Stimulated activated CD8-positive, alpha-beta memory T cell treated with anti-CD3 and anti-CD28 coated beads, Interleukin-7, amount 100 ng/mL, for 4 hours (primary cell): Measurements from ENCODE around the gene ANKRD11.
A peak's percentile ranks its signal among the peaks of the same experiment; 100 is the strongest.
"Not testable (repeated sequence)": the region's sequence is repeated elsewhere in the genome, so short reads cannot be mapped to it uniquely, and the experiment has no call there.

Source experiments
- DNase-seq, 2 donors: peaks; one replicate each; pipeline ENCODE4 v3.0.0-alpha.2; 2020; ENCODE audit warnings: low read depth in 2 of 2

The ANKRD11 gene

DNA sequence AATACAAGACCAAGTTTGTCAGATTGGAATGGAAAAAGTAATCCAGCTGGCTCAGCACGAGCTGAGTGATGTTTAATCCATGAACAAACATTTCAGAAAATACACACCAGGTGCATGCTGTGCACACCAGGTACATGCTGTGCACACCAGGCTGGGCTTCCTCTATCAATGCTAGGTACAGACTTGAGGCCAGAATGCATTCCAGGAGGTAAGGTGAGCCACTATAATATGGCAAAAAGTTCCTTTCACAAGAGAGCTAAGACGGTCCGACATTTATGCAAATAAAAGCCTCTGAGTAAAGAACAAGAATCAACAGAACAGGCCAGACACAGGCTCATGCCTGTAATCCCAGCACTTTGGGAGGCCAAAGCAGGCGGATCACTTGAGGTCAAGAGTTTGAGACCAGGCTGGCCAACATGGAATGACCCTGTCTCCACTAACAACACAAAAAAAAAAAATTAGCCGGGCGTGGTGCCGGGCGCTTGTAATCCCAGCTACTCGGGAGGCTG lies 144.7 kb downstream of the ANKRD11 start:
- DNase-seq: no peak

DNA sequence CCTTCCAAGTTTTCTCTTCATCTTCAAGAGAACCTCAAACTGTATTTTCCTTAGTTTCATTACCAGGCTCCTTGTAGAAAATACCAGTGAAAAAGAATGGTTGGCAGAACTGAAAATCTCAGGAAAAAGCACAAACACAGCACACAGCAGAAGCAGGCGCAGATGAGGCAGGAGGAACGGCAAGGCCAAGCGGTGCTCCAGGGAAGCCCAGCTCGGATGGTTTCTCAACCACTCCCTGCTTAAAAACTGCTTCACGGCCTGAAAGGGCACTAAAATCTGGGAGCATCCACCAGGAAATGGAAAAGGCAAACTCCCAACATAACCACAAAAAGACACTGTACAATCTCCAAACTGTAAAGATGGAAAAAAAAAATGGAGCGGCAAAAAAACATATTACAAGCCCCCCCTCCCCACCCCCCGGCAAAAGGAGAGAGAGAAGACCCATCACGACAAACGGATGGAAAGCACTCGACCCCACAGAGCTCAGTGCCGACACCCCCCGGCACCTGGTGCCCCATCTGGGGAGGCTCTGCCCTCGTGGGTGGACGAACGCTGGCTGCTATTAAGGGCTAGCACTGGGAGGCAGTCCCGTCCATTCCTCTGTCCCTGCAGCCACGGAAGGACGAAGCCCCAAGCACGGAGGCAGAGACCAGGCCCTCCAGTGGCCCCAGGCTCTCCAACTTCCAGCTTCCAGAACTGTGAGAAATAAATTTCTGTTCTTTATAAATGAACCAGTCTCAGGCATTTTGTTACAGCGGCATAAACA lies 145.3 kb downstream of the ANKRD11 start:
- no peak for DNase-seq

GRCh38 chr16:89344458-89344834 lies 145.9 kb downstream of the ANKRD11 start:
- DNase-seq: no peak

DNA sequence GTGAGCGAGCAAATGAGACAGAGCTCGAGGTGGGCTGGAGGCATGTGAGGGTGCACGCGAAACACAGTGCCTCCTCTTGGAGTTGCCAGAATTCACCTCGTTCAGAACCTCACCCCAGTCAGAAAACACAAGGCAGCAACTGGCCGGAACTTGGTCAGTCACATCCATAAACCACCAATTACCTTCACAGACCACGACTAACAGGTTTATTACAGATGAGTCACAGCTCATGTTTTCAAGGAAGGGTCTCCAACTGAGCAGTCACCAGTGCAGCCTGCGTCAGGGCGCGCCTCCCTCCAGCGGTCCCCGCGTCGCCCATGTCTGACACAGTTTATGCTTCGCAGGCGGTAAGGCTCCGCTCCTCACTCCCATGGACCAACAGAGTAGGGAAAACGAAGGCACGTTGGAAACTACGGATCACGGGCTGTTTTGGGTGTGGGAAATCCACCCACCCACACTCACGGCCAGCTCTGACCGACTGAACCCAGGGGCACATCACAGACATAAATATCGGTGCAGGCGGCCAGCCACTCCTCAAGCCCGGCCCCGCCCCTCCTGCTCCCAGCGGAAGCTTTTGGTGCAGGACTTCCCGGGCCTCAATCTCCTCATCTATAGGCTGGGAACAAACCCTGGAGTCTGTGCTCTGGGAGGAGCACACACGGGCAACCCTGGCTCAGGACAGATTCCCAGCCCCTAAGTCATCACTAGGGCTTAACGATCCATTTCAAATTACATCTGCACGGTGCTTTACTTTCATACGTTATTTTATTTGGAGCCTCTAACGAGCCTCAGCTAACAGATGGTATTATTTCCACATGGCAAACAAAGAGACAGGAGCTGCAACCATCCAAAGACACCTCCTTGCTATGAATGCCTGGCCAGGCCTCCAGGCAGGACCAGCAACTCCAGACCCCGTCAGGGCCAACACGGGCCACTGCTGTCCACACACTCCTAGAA lies 146.6 kb downstream of the ANKRD11 start:
- no peak for DNase-seq

- DNase-seq: peak in 1 of 2 donors; percentile 20
These were observed 148.4 kb downstream of the ANKRD11 start for GRCh38 chr16:89341697-89342694.

DNA sequence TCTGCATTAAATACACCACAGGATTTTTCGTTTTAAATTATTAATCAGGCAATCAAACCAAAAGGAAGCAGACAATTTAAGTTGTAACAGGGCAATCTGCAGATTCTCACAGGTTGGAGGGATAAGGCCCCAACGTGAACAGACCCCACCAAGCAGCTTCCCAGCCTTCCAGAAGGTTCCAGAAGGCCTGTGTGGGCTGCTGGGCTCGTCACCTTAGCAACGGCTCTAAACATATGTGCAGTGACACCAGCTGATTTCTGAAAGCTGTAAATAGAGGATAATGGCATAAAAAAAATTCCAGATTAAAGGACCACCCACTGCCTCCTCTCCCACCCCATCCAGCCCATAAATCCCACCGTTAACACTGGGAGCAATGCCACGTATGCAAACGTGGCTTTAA lies 149.1 kb downstream of the ANKRD11 start:
- no peak for DNase-seq

DNA sequence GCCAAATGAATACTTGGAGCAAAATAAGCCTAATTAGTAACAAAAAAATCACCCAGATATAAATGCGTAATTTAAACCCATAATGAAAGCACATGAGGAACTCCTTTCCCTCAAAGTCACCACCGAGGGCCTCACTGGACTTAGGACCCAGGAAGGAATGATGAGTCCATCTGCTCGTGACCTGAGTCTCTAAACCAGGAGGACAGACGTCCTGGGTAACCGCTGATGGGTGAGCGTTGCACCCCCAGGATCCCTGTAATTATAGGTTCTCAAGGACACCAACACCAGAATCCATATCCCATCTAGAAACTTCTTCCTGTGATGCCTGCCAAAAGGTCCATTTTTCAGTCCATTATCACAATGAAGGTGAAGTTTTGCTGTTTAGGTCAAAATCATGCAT lies 151.5 kb downstream of the ANKRD11 start:
- no peak for DNase-seq

DNA sequence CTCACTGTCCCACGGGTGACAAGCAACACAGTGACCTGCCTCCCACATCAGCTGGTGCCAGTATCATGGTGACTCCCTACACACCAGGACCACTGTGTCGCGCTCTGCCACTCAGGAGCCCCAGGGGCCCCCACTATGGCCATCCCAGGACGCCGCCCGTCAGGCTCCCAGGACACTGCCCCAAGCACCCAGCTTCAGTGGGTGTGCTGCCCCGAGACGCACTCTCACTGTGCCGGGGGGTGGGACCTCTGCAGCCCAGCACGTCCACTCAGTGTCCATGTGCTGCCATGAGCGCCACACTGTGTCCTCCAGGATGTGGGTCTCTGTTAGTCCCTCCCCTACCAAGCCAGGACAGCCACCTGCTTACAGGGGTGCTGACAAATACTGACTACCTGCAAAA lies 152.4 kb downstream of the ANKRD11 start:
- DNase-seq: no peak

DNA sequence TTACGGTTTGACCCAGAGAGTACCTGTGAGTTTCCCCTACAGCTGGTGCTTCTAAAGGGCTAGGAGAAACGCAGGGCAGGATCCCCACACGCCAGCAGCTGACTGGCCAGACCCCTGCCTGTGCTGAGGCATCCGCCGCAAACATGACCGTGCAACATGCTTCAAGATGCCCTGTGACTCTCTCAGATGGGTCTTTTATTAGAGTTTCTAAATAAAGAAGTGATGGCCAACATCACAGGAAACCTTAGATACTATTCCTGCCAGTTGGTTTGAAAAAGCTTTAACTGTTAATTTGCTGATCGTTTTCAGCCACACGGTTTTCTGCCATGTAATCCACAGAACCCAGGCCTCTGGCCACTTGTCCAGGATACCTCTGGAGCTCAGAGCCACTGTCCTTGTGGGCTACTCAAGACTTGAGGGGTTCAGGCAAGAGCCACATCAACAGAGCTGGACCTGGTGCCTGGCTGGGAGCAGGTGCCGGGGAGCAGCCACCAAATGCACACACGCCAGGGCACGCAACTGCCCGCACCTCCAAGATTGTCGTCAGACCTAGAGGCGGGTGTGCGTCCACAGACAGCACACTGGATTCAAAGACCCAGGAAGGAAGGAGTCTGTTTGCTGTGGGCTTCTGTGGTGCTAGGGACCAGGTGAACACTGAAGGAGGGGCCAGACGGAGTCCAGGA lies 154.4 kb downstream of the ANKRD11 start:
- DNase-seq: no peak

DNA sequence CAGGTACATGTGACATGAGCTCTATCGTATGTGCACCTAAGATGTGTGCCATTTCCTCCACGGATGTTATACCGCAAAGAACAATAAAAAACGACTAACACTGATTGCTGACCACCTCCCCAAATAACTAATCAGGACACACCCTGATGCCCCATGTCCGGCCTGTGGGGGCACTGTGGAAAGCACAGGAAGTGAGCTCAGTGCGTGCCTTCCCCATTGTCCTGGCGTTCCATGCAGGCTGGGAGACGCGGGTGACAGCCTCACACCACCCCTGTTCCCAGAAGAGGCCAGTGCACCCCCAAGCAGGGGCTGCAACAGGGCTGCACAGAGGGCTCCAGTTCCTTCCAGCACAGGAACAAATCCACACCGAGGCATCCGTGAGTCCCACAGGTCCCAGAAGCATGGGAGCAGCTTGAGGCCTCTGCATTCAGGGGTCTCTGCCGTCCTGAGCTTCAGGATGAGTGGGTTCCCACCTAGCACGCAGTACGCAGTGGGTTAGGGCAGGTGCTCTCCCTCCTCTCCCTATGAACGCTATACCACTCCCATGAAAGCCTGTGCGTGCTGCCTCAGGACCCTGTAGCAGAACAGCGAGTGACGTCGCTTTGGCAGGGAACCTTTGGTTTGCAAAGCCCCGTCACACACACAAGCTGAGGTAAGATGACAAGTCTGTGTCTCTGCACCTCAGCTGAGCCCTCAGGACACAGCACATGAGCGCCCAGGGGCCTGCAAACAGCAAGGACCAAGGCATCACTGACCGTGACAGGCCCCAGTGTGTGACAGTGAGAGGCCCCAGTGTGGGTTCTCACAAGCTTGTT lies 155.2 kb downstream of the ANKRD11 start:
- no peak for DNase-seq

DNA sequence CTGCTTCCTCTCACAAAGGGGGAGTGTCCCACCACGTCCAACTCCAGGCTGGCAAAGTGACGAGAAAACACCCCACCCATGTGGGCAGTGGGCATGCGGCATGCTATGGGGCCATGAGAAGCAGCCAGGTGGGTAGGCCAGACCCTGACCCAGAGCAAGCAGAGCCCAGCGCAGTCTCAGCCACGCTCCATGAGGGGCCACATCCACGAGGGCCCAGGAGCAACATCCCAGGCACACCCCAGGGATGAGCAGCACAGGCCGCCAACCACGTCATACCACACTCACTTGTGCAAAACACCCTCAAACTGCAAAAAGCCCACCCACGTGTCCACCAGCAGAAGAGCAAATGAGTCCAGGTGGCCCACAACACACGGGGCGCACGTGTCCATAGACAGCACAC lies 155.9 kb downstream of the ANKRD11 start:
- DNase-seq: no peak

- DNase-seq: no peak
These were observed 156.3 kb downstream of the ANKRD11 start for GRCh38 chr16:89334050-89334449.

DNA sequence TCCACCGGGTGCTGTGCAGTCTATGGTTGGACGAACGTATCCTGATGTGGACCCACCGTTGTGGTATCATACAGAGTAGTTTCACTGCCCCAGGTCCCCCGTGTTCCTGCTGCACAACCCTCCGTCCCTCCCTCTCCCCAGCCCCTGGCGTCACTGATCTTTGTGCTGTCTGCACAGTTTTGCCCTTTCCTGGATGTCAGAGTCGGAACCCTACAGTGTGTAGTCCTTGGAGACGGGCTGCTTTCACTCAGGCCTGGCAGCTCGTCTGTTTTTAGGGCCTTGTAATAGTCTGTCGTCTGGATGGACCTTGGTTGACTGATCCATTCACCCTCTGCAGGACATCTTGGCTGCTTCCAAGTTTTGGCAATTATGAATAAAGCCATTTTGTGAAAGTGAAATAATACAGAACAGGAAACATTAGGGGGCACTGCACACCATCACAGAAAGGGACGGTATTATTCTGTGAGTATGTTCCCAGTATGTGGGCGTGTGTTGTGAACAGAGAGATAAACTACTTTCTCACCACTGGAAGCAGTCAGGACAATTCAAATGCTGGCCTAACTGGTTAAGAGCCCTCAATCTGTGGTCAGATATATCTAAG lies 156.9 kb downstream of the ANKRD11 start:
- DNase-seq: peak in 1 of 2 donors; percentile 41

DNA sequence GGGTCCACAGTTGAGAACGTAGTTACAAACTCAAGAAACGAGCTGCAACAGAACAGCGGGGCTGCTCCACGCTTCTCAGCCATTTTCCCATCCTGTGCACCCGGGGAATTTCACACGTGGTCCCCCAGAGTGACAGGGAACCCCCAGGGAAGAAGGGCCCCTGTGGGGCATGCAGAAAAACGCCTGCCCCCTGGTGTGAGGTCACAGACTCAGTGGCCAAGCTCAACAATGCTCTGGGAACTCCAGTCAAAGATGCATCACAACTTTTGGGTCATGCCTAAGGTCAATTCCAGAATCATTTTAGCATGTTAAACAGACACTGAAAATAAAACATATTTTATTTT lies 157.5 kb downstream of the ANKRD11 start:
- DNase-seq: no peak

DNA sequence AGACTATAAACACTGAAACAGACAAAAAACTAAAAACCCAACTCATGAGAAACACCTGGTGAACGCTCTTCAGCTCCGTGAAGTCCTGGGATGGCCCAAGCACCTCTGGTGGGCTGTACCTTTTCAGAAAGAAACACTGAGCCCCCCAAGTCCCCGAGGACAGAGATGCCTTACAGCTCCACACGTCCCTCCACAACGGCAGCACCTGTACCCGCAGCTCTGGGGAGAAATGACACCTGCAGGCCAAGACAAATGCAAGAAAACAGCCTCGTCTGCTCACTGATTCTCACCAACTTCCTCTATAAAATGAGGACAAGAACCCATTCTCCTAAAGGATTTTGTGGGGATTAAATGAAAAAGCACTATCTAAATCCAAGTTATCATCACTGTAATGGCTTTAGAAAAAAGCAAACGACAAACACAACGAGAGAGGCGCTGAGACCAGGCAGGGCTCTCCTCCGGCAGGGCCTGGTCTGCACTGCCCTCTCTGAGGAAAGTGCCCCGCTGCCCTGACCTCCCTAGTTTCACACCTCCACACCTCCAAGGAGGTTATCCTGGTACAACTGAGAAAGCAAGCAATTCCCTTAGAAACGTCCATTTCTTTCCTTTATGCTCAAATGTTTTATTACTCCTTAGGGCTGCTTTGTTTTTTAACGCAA lies 158.0 kb downstream of the ANKRD11 start:
- DNase-seq: no peak

DNA sequence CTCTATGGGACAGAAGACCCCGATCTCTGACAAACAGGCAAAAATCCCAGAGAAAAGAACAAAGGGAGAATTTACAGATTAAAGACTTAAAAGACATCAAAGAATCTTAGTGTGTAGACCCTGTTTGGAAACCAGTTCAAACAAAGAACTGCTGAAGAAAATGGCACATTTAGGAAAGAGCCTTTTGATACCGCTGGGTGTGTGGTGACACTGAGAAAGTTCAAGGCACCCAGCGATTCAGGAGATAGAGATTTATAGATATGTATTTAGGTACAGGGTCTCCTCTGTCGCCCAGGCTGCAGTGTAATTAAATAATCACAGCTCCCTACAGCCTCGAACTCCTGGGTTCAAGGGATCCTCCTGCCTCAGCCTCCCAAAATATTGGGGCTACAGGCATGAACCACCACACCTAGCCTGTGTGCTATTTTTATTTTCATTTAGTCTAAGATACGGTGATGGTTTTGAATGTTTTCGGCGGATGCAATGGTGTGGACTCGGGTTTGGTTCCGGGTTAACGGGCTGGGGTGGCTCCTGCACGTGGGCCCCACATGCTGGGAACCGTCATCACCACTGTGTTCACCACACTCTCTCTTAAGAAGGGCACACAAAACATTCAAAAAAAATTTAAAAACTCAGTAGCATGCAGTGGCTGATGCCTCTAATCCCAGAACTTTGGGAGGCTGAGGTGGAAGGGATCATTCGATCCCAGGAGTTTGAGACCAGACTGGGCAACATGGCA lies 158.8 kb downstream of the ANKRD11 start:
- DNase-seq: peak in 1 of 2 donors; percentile 50

GRCh38 chr16:89330177-89330856 lies 160.0 kb downstream of the ANKRD11 start:
- DNase-seq: peak in 1 of 2 donors; percentile 49

- DNase-seq: not testable (repeated sequence)
These were observed 160.6 kb downstream of the ANKRD11 start for GRCh38 chr16:89329830-89330176.
